GM21526 (cell line): ENCODE data around the gene TOM1L2.
"Not testable (repeated sequence)": the region's sequence is repeated elsewhere in the genome, so short reads cannot be mapped to it uniquely, and the experiment has no call there.

Experiments
- ATAC-seq: cut with Tn5 transposase; IDR thresholded peaks from one replicate; pipeline ENCODE4 v1.9.1; 2021; ENCODE audit warnings: moderate library complexity; ENCODE audit not compliant: unreplicated experiment, low FRiP score

The TOM1L2 gene

DNA sequence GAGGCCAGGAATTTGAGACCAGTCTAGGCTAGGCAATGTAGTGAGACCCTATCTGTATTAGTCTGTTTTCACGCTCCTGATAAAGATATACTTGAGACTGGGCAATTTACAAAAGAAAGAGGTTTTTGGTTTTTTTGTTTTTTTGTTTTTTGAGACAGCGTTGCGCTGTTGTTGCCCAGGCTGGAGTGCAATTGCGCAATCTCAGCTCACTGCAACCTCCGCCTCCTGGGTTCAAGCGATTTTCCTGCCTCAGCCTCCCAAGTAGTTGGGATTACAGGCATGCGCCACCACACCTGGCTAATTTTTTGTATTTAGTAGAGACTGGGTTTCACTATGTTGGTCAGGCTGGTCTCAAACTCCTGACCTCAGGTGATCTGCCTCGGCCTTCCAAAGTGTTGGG lies 23.7 kb upstream of the TOM1L2 start:
- ATAC-seq: not testable (repeated sequence)

DNA sequence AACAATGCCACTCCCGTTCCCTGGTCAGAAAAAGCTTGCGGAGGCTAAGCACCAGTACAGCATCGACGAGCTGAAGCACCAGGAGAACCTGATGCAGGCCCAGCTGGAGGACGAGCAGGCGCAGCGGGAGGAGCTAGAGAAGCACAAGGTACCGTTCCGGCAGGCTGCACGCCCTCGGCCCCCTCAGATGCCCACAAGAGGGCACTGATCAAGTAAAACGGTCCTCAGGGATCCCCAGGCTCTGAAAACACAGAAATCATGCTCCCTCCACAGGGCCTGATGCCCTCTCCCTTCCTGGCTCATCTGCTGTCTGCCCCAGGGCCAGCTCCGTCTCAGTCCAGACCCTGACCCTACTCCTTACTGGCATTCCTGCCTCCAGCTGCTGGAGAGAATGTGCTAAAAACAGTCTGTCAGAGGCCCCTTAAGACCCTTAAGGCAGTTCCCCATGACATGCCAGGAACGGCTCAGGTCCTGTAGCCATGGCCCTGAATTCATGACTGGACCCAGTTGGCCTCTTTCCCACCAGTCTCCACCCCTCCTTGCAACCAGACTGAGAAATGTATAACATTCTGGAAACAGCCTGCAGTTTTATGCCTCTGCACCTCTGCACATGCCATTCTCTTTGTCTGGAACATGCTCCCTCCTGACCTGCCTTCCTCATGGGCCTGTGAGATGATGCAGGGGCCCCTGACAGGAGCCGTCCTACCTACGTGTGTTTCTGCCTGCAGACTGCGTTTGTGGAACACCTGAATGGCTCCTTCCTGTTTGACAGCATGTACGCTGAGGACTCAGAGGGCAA lies 22.3 kb upstream of the TOM1L2 start:
- no peak for ATAC-seq

DNA sequence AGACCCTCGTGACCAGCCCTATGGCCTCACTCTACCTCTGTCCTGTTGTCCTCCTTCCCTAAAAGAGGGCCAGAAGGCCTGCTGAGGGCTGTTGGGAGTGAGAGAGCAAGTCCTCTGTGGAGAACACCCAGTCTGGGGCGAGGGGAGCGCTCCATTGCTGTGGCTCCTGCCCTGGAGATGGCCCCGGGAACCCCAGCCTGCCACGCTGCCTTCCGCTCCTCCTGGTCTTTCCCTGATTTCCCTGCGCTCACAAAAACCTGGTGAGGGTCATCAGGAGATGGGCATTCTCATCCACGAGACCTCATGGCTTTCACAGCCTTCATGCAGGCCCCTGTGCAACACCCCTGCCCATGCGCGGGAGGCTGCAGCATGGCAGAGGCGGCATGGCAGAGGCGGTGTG lies 21.7 kb upstream of the TOM1L2 start:
- no peak for ATAC-seq

DNA sequence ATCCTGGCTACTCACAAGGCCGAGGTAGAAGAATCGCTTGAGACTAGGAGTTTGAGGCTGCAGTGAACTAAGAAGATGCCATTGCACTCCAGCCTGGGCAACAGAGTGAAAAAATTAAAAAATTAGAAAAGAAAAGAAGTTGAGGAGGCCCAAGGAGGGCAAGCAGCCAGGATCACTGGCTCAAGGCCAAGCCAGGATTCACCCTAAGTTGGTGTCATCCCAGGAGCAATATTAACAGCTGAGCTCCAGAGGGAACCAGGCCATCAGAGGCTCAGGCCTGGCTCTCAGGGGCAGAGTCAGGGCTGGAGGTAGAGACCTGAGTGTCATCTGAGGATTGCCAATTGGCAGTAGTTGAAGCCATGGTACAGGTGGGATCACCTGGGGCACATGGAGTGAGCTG lies 21.2 kb upstream of the TOM1L2 start:
- ATAC-seq: no peak

DNA sequence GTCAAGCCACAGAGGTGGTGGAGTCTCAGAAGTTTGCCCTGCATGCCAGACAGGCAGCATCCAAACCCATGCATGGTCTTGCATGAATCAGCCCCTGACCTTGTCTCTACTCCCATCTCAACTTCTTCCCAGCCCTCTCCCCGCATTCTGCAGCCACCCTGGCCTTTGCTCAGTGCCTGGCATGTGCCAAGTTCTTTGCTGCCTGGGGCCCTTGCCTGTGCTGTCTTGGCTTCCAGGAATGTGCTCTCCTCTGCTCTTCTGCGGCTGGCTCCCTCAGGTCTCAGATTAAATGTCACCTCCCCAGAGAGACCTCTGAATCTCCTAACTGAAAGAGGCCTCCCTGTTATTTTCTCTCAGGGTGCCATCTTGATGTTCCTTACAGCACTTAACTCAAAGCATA lies 18.1 kb upstream of the TOM1L2 start:
- no peak for ATAC-seq

DNA sequence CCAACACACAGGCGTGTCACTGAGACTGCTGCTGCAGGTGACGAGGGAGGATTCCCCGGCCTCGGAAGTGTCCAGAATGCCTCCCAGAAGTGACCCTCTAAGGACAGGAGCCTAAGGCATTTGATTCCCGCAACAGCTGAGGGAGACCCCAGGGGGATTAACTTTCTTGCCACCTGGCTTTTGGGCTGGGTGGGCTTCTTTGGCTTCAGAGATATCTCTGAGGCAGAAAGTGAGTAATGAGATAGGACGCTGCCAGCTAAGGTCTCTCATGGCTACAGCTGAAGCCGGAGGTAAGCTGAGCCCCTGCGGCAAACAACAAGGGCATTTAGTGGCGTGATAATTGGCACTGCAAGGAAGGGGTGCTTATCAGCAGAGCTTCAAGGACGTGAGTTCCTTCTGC lies 17.4 kb upstream of the TOM1L2 start:
- no peak for ATAC-seq

DNA sequence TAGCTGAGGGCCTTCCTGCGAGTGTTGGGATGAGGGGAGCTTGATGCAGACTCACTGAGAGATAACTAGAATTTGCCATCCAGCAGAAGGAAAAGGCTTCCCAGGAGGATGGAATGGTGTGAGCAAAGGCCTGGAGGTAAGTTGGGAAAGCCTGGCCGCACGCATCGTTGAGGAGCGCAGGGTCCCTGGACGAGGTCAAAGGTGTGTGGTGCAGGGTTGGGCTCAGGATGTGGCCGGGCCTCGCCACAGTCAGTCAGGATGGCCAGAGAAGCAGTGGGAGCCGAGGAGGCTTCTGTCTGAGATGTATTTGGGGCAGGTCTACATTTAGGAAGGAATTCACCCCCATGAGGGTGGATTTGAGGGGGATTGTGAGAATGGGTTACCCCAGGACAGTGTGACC lies 16.9 kb upstream of the TOM1L2 start:
- ATAC-seq: no peak

DNA sequence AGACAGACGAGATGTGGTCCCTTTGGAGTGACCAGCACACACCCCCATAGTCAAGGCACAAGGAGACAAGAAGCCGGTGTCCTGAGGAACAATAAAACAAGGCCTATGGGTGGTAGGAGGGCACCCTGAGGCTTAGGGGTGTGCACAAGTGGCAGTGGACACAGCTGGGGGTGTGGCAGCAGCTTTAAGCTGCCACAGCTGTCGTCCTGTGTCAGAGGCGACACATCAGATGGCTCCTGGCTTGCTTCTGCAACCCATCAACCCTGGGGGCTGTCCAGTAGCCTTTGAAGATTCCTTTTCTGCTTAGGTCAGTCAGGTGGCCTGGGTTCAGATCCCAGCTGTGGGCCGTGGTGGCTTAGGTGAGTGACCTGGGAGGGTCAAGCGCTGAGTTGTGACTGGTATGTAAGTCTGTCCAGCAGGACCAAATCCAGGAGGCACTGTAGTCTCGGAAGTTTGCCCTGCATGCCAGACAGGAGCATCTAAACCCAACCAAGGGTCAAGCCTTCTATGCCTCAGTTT lies 16.3 kb upstream of the TOM1L2 start:
- ATAC-seq: no peak

DNA sequence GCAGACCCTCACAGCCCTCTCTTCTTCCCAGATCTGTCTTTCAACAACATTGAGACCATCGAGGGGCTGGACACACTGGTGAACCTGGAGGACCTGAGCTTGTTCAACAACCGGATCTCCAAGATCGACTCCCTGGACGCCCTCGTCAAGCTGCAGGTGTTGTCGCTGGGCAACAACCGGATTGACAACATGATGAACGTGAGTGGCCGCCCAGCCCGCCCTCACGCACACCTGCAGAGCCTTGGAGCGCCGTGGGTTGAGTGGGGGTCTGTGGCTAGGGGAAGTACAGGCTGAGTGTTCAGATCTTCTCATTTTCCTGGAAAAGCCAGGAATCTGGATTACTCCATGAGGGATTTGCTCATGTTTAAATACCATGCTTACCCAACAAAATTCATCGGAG lies 15.7 kb upstream of the TOM1L2 start:
- no peak for ATAC-seq

DNA sequence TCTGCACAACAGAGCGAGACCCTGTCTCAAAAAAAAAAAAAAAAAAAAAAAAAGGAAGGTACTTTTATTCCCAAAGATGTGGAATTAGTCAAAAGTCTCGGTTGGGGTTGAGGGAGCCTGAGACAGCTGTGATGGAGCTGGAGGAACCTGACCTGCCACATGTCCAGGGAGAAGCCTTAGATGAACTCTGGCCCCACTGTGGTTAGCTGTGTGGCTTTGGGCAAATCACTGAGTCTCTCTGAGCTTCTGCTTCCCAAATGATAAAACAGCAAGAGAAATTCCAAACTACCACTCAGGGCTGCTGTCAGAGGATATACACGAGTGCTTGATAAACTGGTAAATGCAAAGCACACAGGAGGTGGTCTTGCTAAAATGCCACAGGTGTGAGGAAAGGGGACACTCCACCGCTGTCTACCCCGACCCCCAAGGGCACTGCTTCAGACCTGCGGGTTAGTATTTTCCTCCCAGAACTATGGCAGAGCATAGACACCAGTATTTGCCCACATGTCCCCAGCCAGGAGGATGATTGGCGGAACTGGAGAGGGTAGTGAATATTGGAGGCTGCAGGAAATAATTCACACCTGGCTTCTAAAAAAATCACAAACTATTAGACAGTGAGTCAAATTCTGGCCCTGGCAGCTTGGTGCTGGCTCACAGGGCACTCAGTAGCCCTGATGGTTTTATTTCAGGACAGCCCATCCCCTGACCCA lies 15.1 kb upstream of the TOM1L2 start:
- ATAC-seq: no peak

DNA sequence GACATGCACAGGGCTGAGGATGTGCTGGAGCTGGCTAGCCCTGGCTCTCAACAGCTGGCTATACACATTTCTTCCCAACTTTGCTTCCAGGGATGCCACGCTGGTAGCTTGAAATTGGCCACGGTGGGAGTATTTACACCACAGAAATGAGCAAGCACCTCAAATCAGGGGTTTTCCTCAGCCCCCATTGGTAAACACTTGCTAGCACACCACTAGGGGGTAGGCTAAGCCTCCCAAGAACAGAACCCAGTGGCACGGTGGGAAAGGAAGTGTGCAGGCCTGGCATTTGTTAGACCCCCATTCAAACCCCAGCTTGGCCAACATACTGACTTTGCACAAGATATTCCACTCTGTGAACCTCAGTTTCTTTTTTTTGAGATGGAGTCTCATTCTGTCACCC lies 13.4 kb upstream of the TOM1L2 start:
- ATAC-seq: no peak

DNA sequence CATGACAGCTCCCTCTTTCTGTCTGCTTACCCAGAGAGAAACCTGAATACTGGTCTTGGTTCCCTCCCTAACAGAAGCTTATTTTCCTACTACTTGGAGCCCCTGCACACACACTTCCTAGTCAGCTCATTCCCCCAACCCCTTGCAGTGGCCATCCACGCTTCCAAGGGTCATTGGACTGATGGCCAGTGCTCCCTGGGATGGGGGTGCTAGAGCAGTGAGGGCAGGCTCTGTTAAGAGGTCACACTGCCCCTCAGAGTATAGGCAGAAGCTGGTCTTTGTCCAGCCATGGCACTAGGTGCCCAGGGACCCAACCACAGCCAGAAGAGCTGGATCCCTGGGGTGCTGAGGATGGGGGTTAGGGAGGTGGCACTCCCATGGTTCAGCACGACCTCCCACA lies 13.0 kb upstream of the TOM1L2 start:
- ATAC-seq: no peak

DNA sequence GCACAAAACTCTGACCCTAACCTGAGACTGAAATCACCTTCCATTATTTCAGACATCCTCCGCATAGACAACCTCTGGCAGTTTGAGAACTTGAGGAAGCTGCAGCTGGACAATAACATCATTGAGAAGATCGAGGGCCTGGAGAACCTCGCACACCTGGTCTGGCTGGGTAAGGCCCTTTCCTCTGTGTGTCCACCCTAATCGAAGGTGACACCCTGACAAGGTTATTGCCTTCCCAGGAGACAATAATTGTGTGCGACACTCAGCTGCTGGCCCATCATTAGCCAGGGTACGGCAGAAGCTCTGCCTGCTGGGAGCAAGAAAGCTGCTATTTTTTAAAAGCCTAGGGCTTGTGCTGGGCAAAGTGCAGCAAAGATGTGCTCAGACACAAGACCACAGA lies 11.6 kb upstream of the TOM1L2 start:
- no peak for ATAC-seq

DNA sequence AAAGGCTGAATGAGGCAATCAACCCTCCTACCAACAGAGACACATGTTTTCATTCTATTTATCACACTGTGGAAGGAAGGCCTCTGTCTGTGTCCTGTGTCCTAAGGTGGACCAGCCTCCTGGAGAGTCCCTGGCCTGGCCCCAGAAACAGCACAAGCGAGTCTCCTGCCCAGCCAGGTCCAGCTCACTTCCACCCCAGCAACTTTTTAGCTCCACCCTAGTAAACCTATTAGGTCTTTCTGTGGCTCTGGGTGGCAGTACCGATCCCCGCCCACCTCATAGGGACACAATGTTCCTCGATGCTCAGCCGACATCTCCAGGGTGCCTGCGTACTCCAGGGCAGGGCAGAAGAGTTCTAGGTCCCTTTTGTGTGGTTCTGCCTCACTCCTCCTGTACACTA lies 11.2 kb upstream of the TOM1L2 start:
- no peak for ATAC-seq

DNA sequence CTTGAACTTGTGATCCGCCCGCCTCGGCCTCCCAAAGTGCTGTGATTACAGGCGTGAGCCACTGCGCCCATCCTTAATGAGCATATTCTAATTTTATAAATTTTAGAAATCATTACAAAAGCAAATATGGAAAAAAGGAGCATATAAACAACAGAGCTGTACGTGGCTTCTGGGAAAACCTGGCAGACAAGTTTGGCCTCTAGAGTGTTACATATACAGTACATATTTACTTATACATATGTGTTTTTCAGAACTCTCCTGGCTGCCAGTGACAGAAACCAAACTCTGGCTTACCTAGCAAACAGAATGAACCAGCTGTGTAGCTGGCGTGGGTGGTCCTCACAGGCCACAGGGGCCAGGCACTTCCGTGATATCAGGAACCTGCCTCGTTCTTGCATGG lies 10.6 kb upstream of the TOM1L2 start:
- ATAC-seq: no peak

DNA sequence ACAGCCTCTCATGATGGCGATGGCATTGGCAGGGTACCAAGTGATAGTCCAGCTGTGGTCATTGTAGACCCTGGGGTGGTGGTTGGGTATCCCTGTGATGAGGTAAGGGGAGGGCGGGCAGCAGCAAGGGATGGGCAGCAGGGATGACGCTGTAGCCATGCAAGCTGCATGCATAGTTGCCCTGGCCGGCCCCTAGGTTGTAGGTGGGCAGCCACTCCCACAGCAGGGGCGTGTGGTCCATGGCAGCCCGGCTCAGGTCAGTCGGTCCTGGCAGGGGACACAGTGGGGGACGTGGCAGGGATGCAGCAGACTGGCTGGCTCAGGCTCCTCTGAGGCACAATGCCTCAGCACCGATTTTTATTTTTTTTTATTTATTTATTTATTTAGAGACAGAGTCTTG lies 9.1 kb upstream of the TOM1L2 start:
- ATAC-seq: no peak

DNA sequence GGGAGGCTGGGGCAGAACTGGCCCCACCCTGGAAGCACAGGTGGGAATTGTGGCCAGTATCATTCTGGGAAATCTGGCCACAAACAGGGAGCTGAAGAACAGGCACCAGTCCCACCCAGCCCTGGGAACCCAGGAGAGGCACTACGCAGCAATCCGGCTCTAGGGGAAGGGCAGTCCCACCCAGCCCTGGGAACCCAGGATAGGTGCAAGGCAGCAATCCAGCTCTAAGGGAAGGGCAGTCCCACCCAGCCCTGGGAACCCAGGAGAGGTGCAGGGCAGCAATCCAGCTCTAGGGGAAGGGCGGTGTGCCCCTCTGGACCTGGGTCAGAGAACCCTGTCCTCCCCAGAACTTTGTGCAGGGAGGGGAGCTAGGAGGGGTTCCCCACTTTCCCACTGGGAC lies 7.6 kb upstream of the TOM1L2 start:
- no peak for ATAC-seq

DNA sequence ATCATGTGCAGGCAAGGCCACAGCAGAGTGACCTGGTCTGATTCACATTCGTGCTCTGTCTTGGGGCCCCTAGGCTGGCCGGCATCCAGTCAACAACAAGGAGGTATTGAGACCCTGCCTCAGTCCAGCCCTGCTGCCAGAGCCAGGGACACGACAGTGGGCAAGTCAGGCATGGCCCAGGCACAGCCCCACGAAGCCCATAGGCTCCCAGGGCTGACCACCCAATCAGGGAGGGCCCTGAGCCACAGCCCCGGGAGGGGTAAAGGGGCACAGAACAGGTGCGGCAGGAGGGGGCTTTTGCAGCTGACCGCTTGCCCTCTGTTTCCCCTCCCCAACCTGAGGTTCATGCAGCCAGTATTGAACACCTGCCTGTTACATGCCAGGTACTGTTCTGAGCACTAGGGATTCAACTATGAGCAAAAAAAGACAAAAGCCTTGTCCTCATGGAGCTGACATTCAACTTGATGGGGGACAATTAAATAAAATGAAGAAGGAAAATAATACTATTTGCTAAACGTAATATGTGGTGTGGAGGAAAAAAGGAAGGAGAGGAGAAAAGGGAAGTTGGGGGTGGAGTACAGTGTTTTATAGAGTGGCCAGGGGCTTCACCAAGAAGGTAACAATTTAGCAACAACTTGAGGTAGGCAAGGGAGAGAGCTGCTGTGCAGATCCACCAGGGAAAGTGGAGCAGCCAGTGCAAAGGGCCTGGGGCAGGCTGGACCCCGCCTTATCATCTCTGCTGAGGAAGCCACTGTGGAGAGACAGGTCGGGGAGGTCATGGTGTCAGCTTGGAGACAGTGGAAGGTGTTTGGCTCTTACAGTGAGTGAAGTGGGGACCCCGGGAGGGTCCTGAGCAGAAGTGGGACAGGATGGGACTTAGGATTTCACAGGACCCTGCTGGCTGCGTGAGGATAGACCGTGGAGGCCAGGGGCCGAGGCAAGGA lies 6.6 kb upstream of the TOM1L2 start:
- no peak for ATAC-seq

DNA sequence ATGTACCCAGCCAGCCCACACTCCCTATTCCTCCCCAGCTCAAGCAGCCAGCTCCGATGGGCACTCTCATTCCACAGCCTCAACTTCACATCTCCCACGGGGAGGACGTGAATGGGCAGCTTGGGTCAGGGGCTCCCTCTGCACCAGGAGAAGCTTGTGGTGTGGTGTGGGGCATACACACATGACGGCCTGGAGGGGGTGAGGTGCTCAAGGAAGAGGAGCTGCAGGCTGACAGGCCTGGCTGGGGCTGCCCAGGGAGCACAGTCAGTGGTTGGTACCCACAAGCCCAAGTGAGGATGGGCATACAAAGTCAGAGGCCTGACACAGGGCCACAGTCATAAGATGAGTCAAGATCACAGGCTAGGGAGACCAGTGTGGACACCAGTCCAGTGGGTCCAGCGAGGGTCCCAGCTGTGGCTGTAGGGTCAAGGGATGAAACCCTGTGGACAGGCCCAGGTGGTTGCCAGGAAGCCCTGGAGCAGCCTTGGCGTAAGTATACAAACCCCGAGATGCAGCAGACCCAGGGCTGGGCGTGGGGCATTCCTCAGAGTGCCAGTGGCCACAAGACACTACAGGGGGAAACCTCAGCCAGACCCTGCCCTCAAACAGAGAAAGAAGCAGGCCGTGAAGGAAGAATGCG lies 4.9 kb upstream of the TOM1L2 start:
- ATAC-seq: no peak

DNA sequence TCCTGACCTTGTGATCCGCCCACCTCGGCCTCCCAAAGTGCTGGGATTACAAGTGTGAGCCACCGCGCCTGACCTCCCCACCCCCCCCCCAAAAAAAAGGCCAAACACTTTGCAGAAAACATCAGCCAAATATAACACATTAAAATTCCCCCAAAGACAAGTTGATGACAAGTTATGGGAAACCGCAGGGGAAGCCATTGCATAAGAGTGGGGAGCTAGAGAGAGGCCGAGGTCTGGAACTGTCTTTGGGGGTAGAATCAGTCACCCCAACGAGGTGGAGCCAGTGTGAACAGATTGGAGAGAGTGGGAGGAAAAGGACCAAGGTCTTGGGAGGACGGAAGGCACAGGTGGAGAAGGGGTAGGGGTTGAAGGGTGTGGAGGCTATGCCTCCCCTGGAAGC lies 3.2 kb upstream of the TOM1L2 start:
- no peak for ATAC-seq

DNA sequence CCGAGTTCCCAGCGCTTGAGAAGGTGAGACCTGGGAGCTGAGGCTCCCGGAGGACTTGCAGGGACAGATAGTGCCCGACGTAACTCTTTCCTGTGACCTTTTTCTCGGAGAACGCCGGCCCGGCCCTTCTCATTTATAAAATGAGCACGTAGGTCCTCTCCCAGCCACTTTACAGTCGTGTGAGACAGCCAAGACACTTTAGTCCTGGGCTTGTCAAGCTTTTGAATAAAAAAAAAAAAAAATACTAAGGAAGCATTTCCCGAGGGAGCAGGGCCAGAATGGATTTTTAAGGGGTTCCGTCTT lies 703 bp upstream of the TOM1L2 start:
- ATAC-seq: no peak
